SK-N-SH treated with all-trans-retinoic acid at 6 μM for 48 hours (cell line): Measurements from ENCODE around the gene ELAC1.

Experiments
- ATAC-seq: fragments of 200-7000 bp; cut with Tn5 transposase; 3 replicates; pipeline ENCODE4 v1.9.1; 2020; ENCODE audit warnings: mild to moderate bottlenecking, moderate library complexity
- ARNTL ChIP-seq: fragments of 450-650 bp; formaldehyde crosslinking; IDR thresholded peaks from 2 replicates; pipeline ENCODE4 v1.5.0; 2020; ENCODE audit warnings: low read depth, mild to moderate bottlenecking, moderate library complexity, borderline replicate concordance
- BACH2 ChIP-seq: fragments of 250-450 bp; sonication (Bioruptor Pico); IDR thresholded peaks from 2 replicates; pipeline ENCODE4 v1.9.0; 2021; ENCODE audit warnings: mild to moderate bottlenecking, borderline replicate concordance
- CSDC2 ChIP-seq: fragments of 250-450 bp; sonication (Bioruptor Pico); IDR thresholded peaks from 2 replicates; pipeline ENCODE4 v1.5.0; 2020; ENCODE audit warnings: mild to moderate bottlenecking, moderate library complexity
- ESRRG ChIP-seq: fragments of 250-450 bp; sonication (Bioruptor Pico); IDR thresholded peaks from 2 replicates; pipeline ENCODE4 v1.6.1; 2021; ENCODE audit warnings: mild to moderate bottlenecking
- GLIS3 ChIP-seq: fragments of 250-450 bp; sonication (Bioruptor Pico); IDR thresholded peaks from 2 replicates; pipeline ENCODE4 v1.5.0; 2020; ENCODE audit warnings: mild to moderate bottlenecking, moderate library complexity
- ISL1 ChIP-seq: fragments of 250-450 bp; sonication (Bioruptor Pico); IDR thresholded peaks from 2 replicates; pipeline ENCODE4 v2.1.2; 2022; ENCODE audit warnings: mild to moderate bottlenecking, moderate library complexity
- OSR1 ChIP-seq: fragments of 250-450 bp; sonication (Bioruptor Pico); IDR thresholded peaks from 2 replicates; pipeline ENCODE4 v1.8.0; 2022; ENCODE audit warnings: moderate library complexity, mild to moderate bottlenecking, inconsistent platforms
- PPARA ChIP-seq: fragments of 250-450 bp; sonication (Bioruptor Pico); IDR thresholded peaks from 2 replicates; pipeline ENCODE4 v1.5.0; 2020; ENCODE audit warnings: mild to moderate bottlenecking, borderline replicate concordance
- RARB ChIP-seq: fragments of 250-450 bp; sonication (Bioruptor Pico); IDR thresholded peaks from 2 replicates; pipeline ENCODE4 v1.8.0; 2021; ENCODE audit warnings: mild to moderate bottlenecking, moderate library complexity
- SNAI2 ChIP-seq: fragments of 250-450 bp; sonication (Bioruptor Pico); IDR thresholded peaks from 2 replicates; pipeline ENCODE4 v1.5.0; 2020; ENCODE audit warnings: mild to moderate bottlenecking, moderate library complexity
- TCF4 ChIP-seq: fragments of 250-450 bp; sonication (Bioruptor Pico); IDR thresholded peaks from 2 replicates; pipeline ENCODE4 v1.8.0; 2021; ENCODE audit warnings: mild to moderate bottlenecking, moderate library complexity, borderline replicate concordance
- TSHZ2 ChIP-seq: fragments of 250-450 bp; sonication (Bioruptor Pico); IDR thresholded peaks from 2 replicates; pipeline ENCODE4 v1.5.0; 2020; ENCODE audit warnings: mild to moderate bottlenecking, moderate library complexity
- ZC3H10 ChIP-seq: fragments of 250-450 bp; sonication (Bioruptor Pico); IDR thresholded peaks from 2 replicates; pipeline ENCODE4 v1.5.1; 2021; ENCODE audit warnings: mild to moderate bottlenecking, moderate library complexity
- ZFP3 ChIP-seq: fragments of 250-450 bp; sonication (Bioruptor Pico); IDR thresholded peaks from 2 replicates; pipeline ENCODE4 v1.5.0; 2020; ENCODE audit warnings: mild to moderate bottlenecking, moderate library complexity
- ZFP30 ChIP-seq: fragments of 450-650 bp; formaldehyde crosslinking; IDR thresholded peaks from 2 replicates; pipeline ENCODE4 v1.5.0; 2022; ENCODE audit warnings: mild to moderate bottlenecking, moderate library complexity
- ZNF565 ChIP-seq: fragments of 450-650 bp; formaldehyde crosslinking; conservative IDR thresholded peaks from 2 replicates; pipeline ENCODE4 v1.5.0; 2020; ENCODE audit warnings: low read depth, mild to moderate bottlenecking, moderate library complexity
- ZNF70 ChIP-seq: fragments of 450-650 bp; formaldehyde crosslinking; IDR thresholded peaks from 2 replicates; pipeline ENCODE4 v1.5.0; 2020; ENCODE audit warnings: mild to moderate bottlenecking, moderate library complexity
- ZNF8 ChIP-seq: fragments of 450-650 bp; formaldehyde crosslinking; IDR thresholded peaks from 2 replicates; pipeline ENCODE4 v1.5.0; 2020; ENCODE audit warnings: mild to moderate bottlenecking, moderate library complexity
- TF ChIP-seq, protein P1 (sequence below): fragments of 250-450 bp; sonication (Bioruptor Pico); IDR thresholded peaks from 2 replicates; pipeline ENCODE4 v1.8.0; 2020; ENCODE audit warnings: mild to moderate bottlenecking, moderate library complexity, borderline replicate concordance
- TF ChIP-seq, protein P2 (sequence below): fragments of 250-450 bp; sonication (Bioruptor Pico); IDR thresholded peaks from 2 replicates; pipeline ENCODE4 v1.5.1; 2020; ENCODE audit warnings: low read depth, mild to moderate bottlenecking, moderate library complexity
- TF ChIP-seq, protein P3 (sequence below): fragments of 250-450 bp; sonication (Bioruptor Pico); IDR thresholded peaks from 2 replicates; pipeline ENCODE4 v1.8.0; 2021; ENCODE audit warnings: low read depth, mild to moderate bottlenecking, moderate library complexity, borderline replicate concordance

ELAC1 gene

GRCh38 chr18:51032193-51032592, 64.4 kb downstream of the ELAC1 start:
- no peak for ATAC-seq
- TF ChIP-seq ZFP30 (CRISPR knock-in tag) = no peak
- no peak for TF ChIP-seq CSDC2 (CRISPR knock-in tag)
- TF ChIP-seq, protein P1, sequence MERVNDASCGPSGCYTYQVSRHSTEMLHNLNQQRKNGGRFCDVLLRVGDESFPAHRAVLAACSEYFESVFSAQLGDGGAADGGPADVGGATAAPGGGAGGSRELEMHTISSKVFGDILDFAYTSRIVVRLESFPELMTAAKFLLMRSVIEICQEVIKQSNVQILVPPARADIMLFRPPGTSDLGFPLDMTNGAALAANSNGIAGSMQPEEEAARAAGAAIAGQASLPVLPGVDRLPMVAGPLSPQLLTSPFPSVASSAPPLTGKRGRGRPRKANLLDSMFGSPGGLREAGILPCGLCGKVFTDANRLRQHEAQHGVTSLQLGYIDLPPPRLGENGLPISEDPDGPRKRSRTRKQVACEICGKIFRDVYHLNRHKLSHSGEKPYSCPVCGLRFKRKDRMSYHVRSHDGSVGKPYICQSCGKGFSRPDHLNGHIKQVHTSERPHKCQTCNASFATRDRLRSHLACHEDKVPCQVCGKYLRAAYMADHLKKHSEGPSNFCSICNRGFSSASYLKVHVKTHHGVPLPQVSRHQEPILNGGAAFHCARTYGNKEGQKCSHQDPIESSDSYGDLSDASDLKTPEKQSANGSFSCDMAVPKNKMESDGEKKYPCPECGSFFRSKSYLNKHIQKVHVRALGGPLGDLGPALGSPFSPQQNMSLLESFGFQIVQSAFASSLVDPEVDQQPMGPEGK (CRISPR knock-in tag) = no peak
- TF ChIP-seq SNAI2 (CRISPR knock-in tag) = no peak
- no peak for TF ChIP-seq ARNTL (CRISPR knock-in tag)
- no peak for TF ChIP-seq GLIS3 (CRISPR knock-in tag)
- TF ChIP-seq RARB (CRISPR knock-in tag) = no peak
- TF ChIP-seq PPARA = no peak
- no peak for TF ChIP-seq TSHZ2 (CRISPR knock-in tag)
- TF ChIP-seq BACH2 = no peak
- TF ChIP-seq ZFP3 (CRISPR knock-in tag) = no peak
- no peak for TF ChIP-seq ZC3H10 (CRISPR knock-in tag)
- no peak for TF ChIP-seq ZNF565 (CRISPR knock-in tag)
- TF ChIP-seq, protein P2, sequence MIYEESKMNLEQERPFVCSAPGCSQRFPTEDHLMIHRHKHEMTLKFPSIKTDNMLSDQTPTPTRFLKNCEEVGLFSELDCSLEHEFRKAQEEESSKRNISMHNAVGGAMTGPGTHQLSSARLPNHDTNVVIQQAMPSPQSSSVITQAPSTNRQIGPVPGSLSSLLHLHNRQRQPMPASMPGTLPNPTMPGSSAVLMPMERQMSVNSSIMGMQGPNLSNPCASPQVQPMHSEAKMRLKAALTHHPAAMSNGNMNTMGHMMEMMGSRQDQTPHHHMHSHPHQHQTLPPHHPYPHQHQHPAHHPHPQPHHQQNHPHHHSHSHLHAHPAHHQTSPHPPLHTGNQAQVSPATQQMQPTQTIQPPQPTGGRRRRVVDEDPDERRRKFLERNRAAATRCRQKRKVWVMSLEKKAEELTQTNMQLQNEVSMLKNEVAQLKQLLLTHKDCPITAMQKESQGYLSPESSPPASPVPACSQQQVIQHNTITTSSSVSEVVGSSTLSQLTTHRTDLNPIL (CRISPR knock-in tag) = no peak
- no peak for TF ChIP-seq OSR1 (CRISPR knock-in tag)
- no peak for TF ChIP-seq ZNF8 (CRISPR knock-in tag)
- TF ChIP-seq ESRRG (CRISPR knock-in tag) = no peak
- TF ChIP-seq, protein P3, sequence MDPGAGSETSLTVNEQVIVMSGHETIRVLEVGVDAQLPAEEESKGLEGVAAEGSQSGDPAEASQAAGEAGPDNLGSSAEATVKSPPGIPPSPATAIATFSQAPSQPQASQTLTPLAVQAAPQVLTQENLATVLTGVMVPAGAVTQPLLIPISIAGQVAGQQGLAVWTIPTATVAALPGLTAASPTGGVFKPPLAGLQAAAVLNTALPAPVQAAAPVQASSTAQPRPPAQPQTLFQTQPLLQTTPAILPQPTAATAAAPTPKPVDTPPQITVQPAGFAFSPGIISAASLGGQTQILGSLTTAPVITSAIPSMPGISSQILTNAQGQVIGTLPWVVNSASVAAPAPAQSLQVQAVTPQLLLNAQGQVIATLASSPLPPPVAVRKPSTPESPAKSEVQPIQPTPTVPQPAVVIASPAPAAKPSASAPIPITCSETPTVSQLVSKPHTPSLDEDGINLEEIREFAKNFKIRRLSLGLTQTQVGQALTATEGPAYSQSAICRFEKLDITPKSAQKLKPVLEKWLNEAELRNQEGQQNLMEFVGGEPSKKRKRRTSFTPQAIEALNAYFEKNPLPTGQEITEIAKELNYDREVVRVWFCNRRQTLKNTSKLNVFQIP (CRISPR knock-in tag) = no peak
- TF ChIP-seq ISL1 (CRISPR knock-in tag) = no peak
- TF ChIP-seq TCF4 = no peak

DNA sequence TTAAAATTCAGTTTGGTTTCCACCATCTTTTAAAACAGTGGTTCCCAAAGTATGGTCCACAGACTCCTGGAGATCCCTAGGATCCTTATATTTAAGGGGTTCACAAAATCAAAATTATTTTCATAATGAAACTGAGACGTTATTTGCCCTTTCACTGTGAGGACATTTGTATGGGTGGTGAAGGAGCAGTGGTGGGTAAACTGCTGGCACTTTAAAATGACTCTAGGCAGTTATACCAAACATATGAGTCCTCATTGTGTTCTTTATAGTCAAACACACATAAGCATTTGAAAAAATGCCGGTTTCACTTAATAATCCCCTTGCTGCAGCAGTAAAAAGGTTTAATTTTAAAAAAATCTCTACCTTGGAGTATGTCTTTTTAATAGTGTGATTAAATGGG, 69.4 kb downstream of the ELAC1 start:
- TF ChIP-seq ZC3H10 (CRISPR knock-in tag) (no peak), ZFP3 (CRISPR knock-in tag) (no peak), CSDC2 (CRISPR knock-in tag) (no peak), ARNTL (CRISPR knock-in tag) (no peak), ZNF70 (CRISPR knock-in tag) (no peak), ESRRG (CRISPR knock-in tag) (no peak), SNAI2 (CRISPR knock-in tag) (no peak)
- TF ChIP-seq, protein P3 (CRISPR knock-in tag) = no peak
- no peak for ATAC-seq
